ENCODE measurements around the gene NOSTRIN. TPM values are rescaled to one million over a fixed set of nuclear protein-coding genes. Genes with fewer than 3 reads are reported as not detected.
A peak's percentile ranks its signal among the peaks of the same experiment; 100 is the strongest.

NOSTRIN gene
- polyA plus RNA-seq, 1 experiment, result not detected

GRCh38 chr2:168811696-168812095, 9.3 kb downstream of the NOSTRIN start:
- H3K4me3 ChIP-seq (ENCODE audit: low read depth, low read length), result no peak overlapping the region
- H3K27me3 ChIP-seq (ENCODE audit: control insufficient read depth, insufficient read depth, low read length), result no peaks in the 10 kb centered on the region
- DNase-seq (ENCODE audit: low read depth), result no peak
- no peaks in the 10 kb centered on the region for H3K36me3 ChIP-seq (ENCODE audit: control insufficient read depth, insufficient read depth, low read length)
- CTCF ChIA-PET, result no interaction called here
- TF ChIP-seq CTCF (IDR thresholded peaks at IDR 0.05; ENCODE audit: insufficient read depth, low read depth, low read length), result no peak
- POLR2A ChIA-PET, result no interaction called here

GRCh38 chr2:168814046-168814445, 11.6 kb downstream of the NOSTRIN start:
- Histone ChIP-seq H3K27me3 (ENCODE audit: control insufficient read depth, insufficient read depth, low read length) (no peaks in the 10 kb centered on the region), H3K36me3 (ENCODE audit: control insufficient read depth, insufficient read depth, low read length) (no peaks in the 10 kb centered on the region), H3K4me3 (ENCODE audit: low read depth, low read length) (no peak overlapping the region)
- CTCF ChIA-PET, result no interaction called here
- no peak for TF ChIP-seq CTCF (IDR thresholded peaks at IDR 0.05; ENCODE audit: insufficient read depth, low read depth, low read length)
- POLR2A ChIA-PET, result no interaction called here
- DNase-seq (ENCODE audit: low read depth), result no peak

DNA sequence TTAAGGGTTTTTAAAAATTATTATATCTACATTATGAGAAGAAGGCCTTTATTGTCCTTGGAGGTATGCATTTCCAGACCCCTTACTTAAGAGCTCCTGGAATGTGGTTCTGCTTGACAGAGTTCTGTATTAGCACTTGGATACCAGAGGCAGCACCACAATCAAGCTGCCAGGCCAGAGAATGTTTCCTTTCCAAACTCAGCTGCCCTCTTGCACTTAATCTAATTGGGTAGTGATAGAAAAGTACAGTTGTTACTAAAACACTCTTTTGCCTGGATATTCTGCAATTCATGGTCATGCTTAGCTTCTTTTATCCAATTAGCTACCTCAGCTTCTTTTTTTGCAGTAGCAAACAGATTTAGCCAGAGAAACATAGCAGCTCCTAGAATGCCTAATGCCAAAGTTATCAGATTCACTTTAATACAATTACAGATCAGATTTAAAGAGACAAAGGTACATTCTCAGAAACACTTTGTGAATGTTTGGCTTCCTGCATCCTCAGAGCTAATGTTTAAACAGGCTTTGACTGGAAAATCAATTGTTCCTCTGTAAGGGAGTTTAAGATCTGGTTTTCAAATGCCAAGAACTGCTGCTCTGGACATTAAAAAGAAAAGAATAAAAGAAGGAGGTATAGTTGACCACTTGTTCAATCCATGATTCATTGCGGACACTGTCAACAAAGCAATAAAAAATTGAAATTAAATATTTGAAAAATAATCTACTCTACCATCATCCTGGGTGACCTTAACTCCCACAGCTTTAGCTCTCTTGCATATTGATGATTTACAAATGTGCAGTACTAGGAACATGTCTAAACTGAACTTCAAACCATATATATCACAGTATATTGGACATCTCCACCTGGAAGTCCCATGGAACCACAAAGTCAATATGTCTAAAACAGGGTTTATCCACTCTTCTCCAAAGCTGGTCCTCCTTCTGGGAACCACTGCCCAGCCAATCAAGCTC, 12.8 kb downstream of the NOSTRIN start:
- ChIA-PET POLR2A (no interaction called here), CTCF (interaction anchor here (0.8 to 1.6 kb wide), 2 partner anchors 73 to 106 kb away, joined by 3 read pairs; no protein-coding TSS in a partner anchor)
- Histone ChIP-seq H3K36me3 (ENCODE audit: control insufficient read depth, insufficient read depth, low read length) (no peaks in the 10 kb centered on the region), H3K4me3 (ENCODE audit: low read depth, low read length) (no peak overlapping the region), H3K27me3 (ENCODE audit: control insufficient read depth, insufficient read depth, low read length) (no peaks in the 10 kb centered on the region)
- no peak for TF ChIP-seq CTCF (IDR thresholded peaks at IDR 0.05; ENCODE audit: insufficient read depth, low read depth, low read length)
- no peak for DNase-seq (ENCODE audit: low read depth)

DNA sequence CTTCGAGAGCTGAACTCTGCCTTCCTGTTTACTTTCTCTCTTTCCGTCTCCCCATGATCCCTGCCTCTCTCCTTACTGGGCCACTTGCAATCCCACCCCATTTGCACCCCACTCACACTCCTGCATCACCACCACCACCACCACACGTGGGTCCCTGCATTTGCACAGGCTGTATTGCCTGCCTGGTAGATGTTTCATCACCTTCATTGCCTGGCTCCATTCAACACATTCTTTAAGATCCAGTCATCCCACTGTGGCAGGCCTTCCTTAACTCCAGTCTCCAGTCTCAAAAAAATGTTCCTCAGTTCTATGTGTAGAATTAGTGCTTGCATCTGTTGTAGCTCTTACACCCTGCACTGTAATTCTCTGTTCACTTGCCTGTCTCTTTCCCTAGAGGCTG, 13.9 kb downstream of the NOSTRIN start:
- Histone ChIP-seq H3K4me3 (ENCODE audit: low read depth, low read length) (no peak overlapping the region), H3K27me3 (ENCODE audit: control insufficient read depth, insufficient read depth, low read length) (no peaks in the 10 kb centered on the region), H3K36me3 (ENCODE audit: control insufficient read depth, insufficient read depth, low read length) (no peaks in the 10 kb centered on the region)
- DNase-seq (ENCODE audit: low read depth), result peak; percentile 59
- no peak for TF ChIP-seq CTCF (IDR thresholded peaks at IDR 0.05; ENCODE audit: insufficient read depth, low read depth, low read length)
- ChIA-PET CTCF (no interaction called here), POLR2A (no interaction called here)

DNA sequence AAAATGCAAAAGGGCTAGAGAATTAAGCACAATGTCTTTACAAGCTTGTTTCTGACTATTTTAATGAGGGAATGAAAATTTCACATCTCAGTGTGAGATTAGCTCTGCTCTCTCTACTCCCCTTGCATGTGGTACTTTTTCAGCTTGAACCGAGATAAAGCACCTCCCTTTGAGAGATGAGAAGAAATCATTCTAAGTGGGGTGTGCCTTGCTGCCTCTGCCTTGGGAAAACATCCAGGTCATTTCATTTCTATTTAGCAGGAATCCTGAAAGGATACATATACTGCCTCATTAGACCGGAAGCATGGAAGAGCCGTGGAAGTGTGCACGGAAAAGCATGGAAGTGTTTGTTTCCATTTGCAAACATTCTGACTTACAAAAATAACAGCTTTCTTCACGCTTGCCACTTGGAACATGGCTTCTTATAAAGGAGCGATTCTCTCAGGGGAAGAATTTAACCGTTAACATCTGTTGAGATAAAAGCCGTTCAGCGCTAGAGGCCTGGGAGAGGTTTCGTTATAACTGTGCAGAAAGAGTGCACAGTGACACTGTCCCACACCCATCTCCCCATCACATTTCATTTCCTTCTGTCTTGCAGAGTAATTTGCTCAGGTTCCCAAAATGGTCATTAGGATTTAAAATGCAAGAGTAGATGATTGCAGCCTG, 16.7 kb downstream of the NOSTRIN start:
- no peak for TF ChIP-seq CTCF (IDR thresholded peaks at IDR 0.05; ENCODE audit: insufficient read depth, low read depth, low read length)
- CTCF ChIA-PET, result no interaction called here
- H3K27me3 ChIP-seq (ENCODE audit: control insufficient read depth, insufficient read depth, low read length), result no peaks in the 10 kb centered on the region
- no peaks in the 10 kb centered on the region for H3K36me3 ChIP-seq (ENCODE audit: control insufficient read depth, insufficient read depth, low read length)
- no peak for DNase-seq (ENCODE audit: low read depth)
- POLR2A ChIA-PET, result interaction anchor here (0.6 kb wide), 1 partner anchor 1993 kb away, joined by 5 read pairs; no protein-coding TSS in a partner anchor
- 0 out of 2 replicates have a peak overlapping the region, but pooled peaks have one; percentile 2 for H3K4me3 ChIP-seq (ENCODE audit: low read depth, low read length)
